Ascending aorta (tissue), 2 donors: ENCODE data around the gene FRAS1. TPM values are rescaled to one million over a fixed set of nuclear protein-coding genes. Genes with fewer than 3 reads are reported as not detected.

Experiments used
- DNase-seq, 2 donors: peaks; one replicate each; pipeline ENCODE4 v3.0.0-alpha.2; 2019; ENCODE audit warnings: low spot score in 2 of 2
- H3K27ac ChIP-seq, 2 donors: fragments of 200-600 bp; sonication (generic); one replicate each; pipeline ENCODE4 v1.5.1; 2016 to 2017; ENCODE audit warnings: mild to moderate bottlenecking in 1 of 2
- H3K27me3 ChIP-seq: fragments of 200-600 bp; sonication (generic); one replicate; pipeline ENCODE4 v1.5.1; 2017
- H3K36me3 ChIP-seq, 2 donors: fragments of 200-600 bp; sonication (generic); one replicate each; pipeline ENCODE4 v1.5.1; 2016
- H3K4me1 ChIP-seq, 2 donors: fragments of 200-600 bp; sonication (generic); one replicate each; pipeline ENCODE4 v1.5.1; 2016 to 2017; ENCODE audit warnings: mild to moderate bottlenecking in 1 of 2
- H3K4me3 ChIP-seq, 2 donors: fragments of 200-600 bp; sonication (generic); one replicate each; pipeline ENCODE4 v1.5.1; 2016 to 2017; ENCODE audit warnings: mild to moderate bottlenecking in 1 of 2
- H3K9me3 ChIP-seq, 2 donors: fragments of 200-600 bp; sonication (generic); one replicate each; pipeline ENCODE4 v1.5.1; 2016
- CTCF ChIP-seq, 3 experiments: fragments of 200-600 bp in 2 of 3; fragments of 450-650 bp in 1 of 3; sonication (generic) in 2 of 3; IDR thresholded peaks; one replicate each; pipeline ENCODE4 v1.5.1; 2016 to 2019; ENCODE audit warnings: antibody characterized with exemption in 3 of 3, mild to moderate bottlenecking in 1 of 3, moderate library complexity in 1 of 3
- intact Hi-C: fragments of 100-400 bp; cut with DNase I; formaldehyde crosslinking; loops from one replicate; pipeline ENCODE4 v1.15.1; 2023
- total RNA-seq: library from RNA; depleted of rRNA; stranded (reverse); fragments of >200 nt; gene quantifications from one replicate; pipeline ENCODE4 v1.1.0, GENCODE V29; 2016

Gene FRAS1
- total RNA-seq, 1 donor from 2014 or later: 0.75 TPM

DNA sequence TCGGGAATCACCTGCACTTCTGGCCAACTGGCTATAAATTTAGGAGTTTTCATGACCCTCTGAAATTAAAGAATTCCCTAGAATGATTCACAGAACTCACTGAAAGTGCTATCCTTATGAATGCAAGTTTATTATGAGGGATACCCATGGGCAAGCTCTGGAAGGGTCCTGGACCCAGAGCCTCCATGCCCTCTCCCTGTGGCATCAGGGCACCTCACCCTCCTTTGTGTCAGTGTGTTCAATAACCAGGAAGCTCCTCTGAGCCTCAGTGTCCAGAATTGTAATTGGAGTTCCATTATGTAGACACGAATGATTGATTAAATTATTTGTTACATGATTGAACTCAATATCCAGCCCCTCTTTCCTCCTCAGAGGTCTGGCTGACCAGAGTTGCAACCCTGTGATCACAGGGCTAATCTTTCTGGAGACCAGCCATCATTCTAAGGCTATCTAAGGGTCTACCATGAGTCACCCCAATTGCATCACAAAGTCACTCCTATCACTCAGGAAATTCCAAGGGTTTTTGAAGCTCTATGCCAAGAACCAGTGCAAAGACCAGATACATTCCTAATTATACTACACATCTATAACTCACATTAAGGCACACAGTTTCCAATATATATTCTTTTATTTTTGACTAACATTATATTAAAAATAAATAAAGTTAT lies 503.3 kb downstream of the FRAS1 start:
- DNase-seq: no peak
- H3K27ac ChIP-seq: no peak overlapping the region
- H3K9me3 ChIP-seq: no peaks in the 10 kb centered on the region
- no peak overlapping the region for H3K4me3 ChIP-seq
- no peaks in the 10 kb centered on the region for H3K27me3 ChIP-seq
- TF ChIP-seq CTCF (IDR thresholded peaks at IDR 0.05): no peak
- intact Hi-C loops: no loop called here
- peaks cover 0 to 4% of the 10 kb centered on the region in 2 donors for H3K4me1 ChIP-seq
- no peaks in the 10 kb centered on the region for H3K36me3 ChIP-seq

DNA sequence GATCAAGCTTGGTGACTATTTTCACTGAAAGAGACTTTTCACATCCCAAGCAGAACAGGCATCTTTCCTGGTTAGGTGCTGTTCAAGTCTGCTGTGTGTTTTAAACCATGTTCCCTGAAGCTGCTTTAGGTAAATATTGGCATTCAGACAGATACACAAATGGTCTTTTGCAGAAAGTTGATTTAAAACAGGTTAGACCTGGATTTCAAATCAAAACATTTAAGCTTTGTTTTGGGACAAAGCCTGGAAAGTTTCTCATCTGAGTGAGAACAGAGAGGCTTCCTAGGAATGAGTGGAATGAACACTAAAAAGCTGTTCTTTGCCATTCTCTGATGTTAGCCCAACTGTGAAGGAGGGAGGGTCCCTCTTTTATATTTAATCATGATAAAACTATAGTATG lies 504.6 kb downstream of the FRAS1 start:
- H3K4me3 ChIP-seq: no peak overlapping the region
- no peaks in the 10 kb centered on the region for H3K36me3 ChIP-seq
- no peak for DNase-seq
- no peaks in the 10 kb centered on the region for H3K27me3 ChIP-seq
- no peak overlapping the region for H3K27ac ChIP-seq
- intact Hi-C loops: no loop called here
- H3K9me3 ChIP-seq: no peaks in the 10 kb centered on the region
- peaks cover 0 to 4% of the 10 kb centered on the region in 2 donors for H3K4me1 ChIP-seq
- TF ChIP-seq CTCF (IDR thresholded peaks at IDR 0.05): no peak

DNA sequence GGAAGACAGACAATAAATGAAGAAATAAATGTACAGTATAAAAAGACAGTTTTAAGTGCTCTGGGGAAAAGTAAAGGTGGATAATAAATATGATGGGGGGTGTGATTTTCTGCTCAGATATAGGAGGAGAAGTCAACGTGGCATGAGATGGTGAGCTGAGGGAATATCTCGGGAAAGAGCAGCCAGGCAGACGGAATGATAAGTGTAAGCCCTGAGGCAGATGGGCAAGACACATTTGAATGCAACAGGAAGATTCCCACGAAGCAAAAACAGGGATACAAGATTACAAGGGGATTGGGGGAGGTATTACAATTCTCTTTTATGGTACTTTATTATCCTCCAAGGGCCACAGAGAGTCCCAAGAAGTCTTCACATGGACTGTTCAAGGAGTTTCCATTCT lies 505.6 kb downstream of the FRAS1 start:
- intact Hi-C loops: no loop called here
- H3K4me1 ChIP-seq: peaks cover 0 to 4% of the 10 kb centered on the region in 2 donors

DNA sequence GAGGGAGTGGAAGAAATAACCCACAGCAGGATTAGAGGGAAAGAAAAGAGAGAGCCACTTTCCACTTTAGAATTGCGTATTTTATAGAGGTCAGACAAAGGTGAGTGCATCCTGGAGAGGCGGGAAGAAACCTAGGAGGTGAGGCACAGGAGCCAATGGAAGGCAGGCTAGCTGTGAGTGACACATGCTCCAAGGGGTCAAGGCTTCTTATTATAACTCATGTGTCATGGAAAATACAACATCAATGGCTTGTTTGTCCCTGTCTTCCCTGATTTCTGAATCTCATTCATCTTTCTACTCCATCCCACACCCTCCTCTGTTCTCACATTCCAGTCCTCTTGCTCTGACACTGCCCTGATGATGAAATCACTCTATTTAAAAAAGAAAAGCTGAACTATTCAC lies 508.8 kb downstream of the FRAS1 start:
- intact Hi-C loops: no loop called here
- H3K27me3 ChIP-seq: no peaks in the 10 kb centered on the region
- TF ChIP-seq CTCF (IDR thresholded peaks at IDR 0.05): no peak
- H3K4me3 ChIP-seq: no peak overlapping the region
- DNase-seq: no peak
- H3K27ac ChIP-seq: no peak overlapping the region
- no peaks in the 10 kb centered on the region for H3K9me3 ChIP-seq
- H3K4me1 ChIP-seq: peaks cover 0 to 2% of the 10 kb centered on the region in 2 donors
- H3K36me3 ChIP-seq: no peaks in the 10 kb centered on the region

More for the DNA sequence above, 505.6 kb downstream of the FRAS1 start:
- H3K27ac ChIP-seq: no peak overlapping the region
- no peaks in the 10 kb centered on the region for H3K9me3 ChIP-seq
- no peak for TF ChIP-seq CTCF (IDR thresholded peaks at IDR 0.05)
- DNase-seq: no peak
- H3K36me3 ChIP-seq: no peaks in the 10 kb centered on the region
- no peaks in the 10 kb centered on the region for H3K27me3 ChIP-seq
- no peak overlapping the region for H3K4me3 ChIP-seq

DNA sequence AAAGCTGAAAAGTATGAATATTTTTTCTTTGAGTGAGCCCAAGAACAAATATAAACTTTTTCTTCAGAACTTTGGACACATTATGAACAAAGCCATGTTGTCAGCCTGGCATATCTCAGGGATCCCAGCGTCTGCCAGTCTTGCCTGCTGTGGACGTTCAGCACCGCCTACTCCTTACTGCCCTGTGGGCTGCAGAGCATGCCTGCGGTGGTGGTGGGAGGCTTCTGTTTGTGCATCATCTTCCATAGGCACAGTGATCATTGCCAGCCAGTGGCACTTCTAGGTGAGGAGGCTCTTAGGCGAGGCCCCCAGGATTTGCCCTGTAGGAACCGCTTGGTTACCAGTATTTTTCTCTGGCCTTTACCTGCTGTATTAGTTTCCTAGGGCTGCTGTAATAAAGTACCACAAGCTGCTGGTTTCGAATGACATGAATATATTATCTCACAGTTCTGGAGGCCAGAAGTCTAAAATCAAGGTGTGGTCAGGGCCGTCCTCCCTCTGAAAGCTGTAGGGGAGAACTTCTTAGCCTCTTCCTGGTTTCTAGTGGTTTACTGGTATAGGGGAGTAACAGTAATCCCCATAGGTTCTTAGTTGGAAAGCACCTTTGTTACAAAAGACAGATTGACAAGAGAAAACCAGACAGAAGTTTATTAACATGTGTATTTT lies 509.8 kb downstream of the FRAS1 start:
- intact Hi-C loops: no loop called here
- no peak for DNase-seq
- Histone ChIP-seq H3K4me1 (peaks cover 0 to 2% of the 10 kb centered on the region in 2 donors), H3K4me3 (no peak overlapping the region), H3K36me3 (no peaks in the 10 kb centered on the region), H3K27ac (no peak overlapping the region), H3K9me3 (no peaks in the 10 kb centered on the region), H3K27me3 (no peaks in the 10 kb centered on the region)
- TF ChIP-seq CTCF (IDR thresholded peaks at IDR 0.05): no peak
